Sciatic nerve (tissue), 2 donors: ENCODE measurements around the gene MSANTD1. TPM values are rescaled to one million over a fixed set of nuclear protein-coding genes. Genes with fewer than 3 reads are reported as not detected.
"Not testable (repeated sequence)": the region's sequence is repeated elsewhere in the genome, so short reads cannot be mapped to it uniquely, and the experiment has no call there.

Source experiments
- ATAC-seq: fragments of 200-7000 bp; cut with Tn5 transposase; one replicate; pipeline ENCODE4 v1.9.1; 2020; ENCODE audit warnings: mild to moderate bottlenecking, moderate library complexity
- DNase-seq: peaks from one replicate; pipeline ENCODE4 v3.0.0-alpha.2; 2020; ENCODE audit warnings: low spot score
- intact Hi-C: fragments of 100-400 bp; cut with DNase I; formaldehyde crosslinking; loops from one replicate; pipeline ENCODE4 v1.14.2; 2022
- total RNA-seq: library from RNA; stranded (reverse); fragmentation: NEBNext Ultra II Directional; extraction: Animal tissue kit (Norgen Biotek cat#: 25700); gene quantifications from one replicate; pipeline ENCODE4 v1.2.1, GENCODE V29; 2021
- donor health status: DM: no; HTN: no; CAD: no.
- donor health status: DM: no; HTN: no; CAD: no.

MSANTD1 gene
- total RNA-seq, 1 donor from 2014 or later = 1.8 TPM

DNA sequence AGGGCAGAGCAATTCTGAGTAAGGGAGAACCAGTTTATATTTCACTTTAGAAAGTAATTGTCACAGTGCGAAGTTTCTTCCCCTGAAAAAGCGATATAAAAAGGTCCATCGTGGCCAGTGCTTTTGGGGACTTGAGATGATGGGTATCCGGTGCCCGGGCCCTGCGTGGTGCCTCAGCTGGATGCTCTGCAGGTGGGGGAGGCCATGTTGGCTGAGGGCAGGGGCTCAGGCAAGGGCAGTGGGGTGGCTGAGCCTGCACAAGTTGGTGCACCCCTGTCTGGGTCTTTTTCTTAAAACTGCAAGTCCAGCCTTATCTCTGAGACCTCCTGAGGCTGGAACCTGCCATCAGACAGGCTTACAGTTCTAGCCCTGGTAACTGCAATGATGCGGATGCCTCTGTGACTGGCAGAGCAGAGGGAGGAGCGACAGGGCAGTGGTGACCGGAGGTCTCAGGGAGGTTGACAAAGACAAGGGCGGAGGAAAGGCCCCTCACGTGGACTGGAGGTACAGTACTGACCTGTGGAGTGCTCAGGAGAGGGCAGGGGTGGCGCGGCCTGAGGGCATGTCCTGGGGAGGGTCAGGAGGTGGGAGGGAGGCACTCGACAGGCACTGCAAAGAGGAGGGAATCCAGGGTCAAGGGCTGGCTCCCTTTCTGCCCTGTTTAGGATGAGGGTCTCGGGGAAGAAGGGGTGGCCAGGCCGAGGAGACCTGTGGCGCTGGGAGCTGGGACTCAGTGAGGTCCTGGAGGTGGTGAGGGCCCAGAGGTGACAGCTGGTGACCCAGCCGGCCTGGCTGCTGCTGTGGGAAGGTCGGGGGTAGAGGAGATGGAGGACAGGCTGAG is 45.7 kb downstream of the MSANTD1 start:
- DNase-seq (peak; percentile 54), ATAC-seq (no peak)
- intact Hi-C loops = no loop called here

DNA sequence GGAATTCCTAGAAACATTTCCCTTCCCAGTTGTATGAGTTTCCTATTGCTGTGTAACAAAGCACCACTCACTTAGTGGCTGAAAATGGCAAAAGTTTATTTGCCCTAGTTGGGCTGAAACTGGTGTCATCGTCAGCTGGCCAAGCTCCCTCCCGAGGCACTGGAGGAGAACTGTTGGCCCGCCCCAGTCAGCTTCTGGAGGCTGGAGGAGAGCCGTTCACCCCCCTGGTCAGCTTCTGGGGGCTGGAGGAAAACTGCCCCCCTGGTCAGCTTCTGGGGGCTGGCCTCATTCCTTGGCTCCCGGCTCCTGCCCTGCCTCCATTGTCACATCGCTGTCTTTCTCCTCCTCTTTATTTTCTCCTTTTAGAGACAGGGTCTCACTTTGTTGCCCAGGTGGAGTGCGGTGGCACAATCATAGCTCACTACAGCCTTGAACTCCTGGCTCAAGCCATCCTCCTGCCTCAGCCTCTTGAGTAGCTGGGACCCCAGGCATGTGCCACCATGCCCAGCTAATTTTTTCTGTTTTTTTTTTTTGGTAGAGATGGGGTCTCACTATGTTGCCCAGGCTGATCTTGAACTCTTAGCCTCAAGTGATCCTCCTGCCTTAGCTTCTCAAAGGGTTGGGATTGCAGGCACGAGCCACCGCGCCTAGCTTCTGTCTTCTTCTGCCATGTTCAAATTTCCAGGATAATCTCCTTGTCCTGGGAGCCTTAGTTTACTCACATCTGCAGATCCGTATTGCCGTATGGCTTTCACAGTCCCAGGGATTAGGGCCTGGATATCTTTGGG is 47.1 kb downstream of the MSANTD1 start:
- DNase-seq (peak; percentile 47), ATAC-seq (no peak)
- intact Hi-C loops = no loop called here

DNA sequence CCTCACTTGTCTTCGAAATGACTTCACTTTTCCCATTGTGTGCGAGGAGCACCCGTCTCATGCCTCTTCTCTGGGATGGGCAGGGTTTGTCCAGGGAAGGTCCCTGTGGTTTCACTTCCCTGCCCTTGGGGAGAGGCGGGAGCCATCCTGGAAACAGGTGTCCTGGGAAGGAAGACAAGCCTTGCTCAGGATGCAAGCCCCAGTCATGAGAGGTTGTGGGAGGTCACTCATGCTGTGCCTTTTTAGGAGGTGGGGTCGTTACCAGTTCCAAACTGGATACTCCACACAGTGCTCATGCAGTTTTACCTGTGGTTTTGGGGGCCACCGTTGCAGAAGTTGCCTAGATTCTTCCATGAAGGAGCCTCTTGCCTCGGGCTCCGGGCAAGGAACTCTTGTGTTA is 47.7 kb downstream of the MSANTD1 start:
- DNase-seq (no peak), ATAC-seq (no peak)
- intact Hi-C loops = no loop called here

DNA sequence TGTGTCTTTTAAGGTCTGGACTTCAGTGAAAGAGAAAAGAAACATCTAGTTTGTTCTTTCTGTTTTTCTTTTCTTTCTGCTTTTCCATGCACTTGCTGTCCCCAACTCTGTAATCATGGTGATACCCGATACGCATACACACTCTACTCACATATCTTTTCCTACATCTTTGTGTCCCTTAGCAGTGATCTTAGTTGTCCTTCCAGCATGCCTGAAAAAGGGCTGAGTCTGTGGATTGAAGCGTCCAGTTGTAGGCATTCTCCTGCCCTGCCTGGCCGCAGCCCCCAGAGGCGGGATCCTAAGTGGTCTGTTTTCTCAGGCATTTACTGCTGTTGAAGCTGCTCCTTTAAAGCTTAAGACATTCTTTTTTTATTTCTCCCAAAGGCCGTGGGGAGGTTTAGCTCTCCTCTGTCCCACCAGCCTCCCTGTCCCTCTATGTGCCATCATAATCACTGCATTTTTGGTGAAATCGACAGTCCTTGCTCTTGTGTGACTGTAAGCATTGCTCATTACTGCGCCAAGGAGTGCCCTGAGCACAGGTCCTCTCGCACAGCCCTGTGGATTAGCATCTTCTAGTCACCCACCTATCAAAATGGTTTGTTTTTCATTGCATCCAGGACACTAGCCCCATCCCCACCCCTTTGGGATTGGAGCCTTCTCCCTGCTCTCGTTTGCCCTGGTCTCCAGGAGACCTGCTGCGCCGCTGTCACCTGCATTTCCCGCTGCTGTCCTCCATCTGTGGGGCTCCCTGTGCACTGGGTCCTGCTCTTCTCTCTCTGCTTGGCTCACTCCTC is 48.3 kb downstream of the MSANTD1 start:
- no peak for ATAC-seq
- intact Hi-C loops = no loop called here

DNA sequence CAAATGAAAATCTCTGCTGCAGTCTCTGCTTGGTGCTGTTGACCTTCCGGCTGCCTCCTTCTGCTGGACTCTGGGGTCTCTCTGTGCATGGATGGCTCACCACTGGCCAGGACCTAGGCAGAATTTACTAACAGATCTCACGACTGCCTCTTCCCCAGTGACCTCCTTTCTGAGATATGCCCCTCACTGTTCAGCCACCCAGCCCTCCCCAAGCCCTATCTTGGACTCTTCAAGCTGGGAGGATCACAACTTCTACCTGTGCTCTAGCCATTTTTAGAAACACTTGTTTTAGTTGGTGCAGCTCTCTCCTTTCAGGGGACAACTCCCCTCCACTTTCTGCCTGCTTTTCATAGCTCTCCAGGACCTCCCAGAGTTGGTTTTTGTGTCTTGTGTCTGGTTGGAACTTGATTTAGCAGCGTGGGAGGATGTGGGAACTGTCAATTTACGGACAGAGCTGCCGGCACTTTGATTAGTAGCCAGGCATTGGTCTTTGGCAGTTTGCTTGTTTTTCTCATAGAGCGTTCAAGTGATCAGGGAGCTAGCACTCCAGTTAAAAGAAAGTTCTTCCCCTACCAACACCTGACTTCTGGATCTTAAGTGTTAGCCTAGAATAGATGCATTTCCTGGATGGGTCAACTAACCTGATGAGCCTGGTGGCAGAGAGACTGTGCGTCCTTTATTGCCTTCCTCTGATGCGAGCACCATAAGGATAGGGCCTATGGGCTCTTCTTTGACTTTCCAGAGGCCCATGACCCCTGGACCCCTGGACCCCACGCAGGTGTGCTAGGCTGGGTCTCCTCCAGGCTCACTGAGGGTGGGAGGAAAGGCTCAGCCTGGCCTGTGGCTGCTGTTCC is 50.4 kb downstream of the MSANTD1 start:
- DNase-seq (peak; percentile 19), ATAC-seq (no peak)
- intact Hi-C loops = no loop called here

More for the DNA sequence above, 48.3 kb downstream of the MSANTD1 start:
- DNase-seq = peak; percentile 14

DNA sequence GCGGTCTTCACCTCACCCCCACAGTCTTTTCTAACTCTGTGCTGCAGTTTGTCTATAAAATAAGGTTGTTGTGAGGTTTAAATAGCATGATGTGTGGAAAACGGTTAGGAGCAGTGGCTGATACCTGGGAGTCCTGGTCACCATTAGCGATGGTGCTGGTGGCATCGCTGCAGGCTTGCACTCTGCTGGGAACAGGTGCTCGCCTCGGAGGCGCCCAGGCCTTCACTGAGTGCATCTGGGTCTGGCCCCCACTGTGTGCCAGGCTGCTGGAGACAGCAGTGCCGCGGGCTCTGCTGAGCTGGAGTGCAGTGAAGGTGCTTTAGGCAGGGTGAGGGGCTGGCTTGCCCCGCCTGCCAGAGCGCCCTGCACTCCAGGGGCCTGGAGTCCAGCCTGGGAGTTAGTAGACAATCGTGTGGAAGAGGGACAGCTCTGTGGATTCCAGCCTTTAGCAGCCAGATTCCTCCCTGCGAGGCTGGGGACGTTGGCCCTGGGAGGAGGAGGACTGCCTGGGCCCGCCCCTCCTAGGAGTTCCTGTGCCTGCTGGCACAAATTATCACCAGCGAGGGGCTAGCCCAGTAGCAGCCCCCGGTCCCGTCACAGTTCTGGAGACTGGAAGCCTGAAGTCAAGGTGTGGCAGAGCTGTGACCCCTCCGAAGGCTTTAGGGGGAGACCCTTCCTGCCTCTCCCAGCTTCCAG is 51.2 kb downstream of the MSANTD1 start:
- ATAC-seq (no peak), DNase-seq (peak; percentile 44)
- intact Hi-C loops = no loop called here

DNA sequence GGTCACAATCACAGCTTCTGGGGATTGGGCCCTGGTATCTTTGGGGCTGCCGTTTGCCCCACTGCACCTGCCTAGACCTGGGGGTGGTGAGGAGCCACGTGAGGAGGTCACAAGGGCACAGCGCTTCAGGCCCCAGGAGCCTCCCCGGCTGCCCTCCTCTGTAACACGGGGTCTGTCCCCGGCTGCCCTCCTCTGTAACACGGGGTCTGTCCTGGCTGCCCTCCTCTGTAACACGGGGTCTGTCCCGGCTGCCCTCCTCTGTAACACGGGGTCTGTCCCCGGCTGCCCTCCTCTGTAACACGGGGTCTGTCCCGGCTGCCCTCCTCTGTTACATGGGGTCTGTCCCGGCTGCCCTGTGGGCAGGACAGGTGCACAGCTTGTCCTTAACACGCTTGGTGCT is 51.9 kb downstream of the MSANTD1 start:
- peak; percentile 39 for DNase-seq
- intact Hi-C loops, ATAC-seq: not testable (repeated sequence)

DNA sequence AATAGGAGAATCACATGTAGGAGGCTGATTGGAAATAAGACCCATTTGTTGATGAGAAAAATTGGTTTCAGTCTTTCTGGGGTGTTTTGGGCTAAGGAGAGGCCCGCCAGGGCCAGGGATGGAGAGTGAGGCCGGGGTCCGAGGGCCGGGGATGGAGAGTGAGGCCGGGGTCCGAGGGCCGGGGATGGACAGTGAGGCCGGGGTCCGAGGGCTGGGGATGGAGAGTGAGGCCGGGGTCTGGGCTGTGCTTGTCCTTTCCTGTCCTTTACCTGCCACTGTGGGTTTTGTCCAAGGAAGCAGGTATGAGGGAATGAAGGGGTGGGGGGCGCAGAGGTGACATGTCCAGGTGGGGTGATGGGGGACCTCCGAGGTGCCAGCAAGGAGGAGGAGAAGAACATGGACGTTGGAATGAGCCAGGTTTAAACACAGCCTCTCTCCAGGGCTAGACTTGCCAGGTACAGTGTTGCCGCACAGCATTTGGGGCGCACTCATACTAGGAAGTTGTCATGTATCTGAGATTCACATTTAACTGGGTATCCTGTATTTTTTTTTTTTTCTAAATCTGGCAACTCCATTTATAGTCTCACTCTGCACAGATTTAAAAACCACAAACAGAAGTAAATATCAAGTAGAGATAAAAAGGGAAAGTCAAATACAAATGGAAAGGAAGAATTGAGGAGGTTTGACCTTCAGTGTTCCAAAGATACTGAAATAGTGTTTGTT is 52.7 kb downstream of the MSANTD1 start:
- no peak for ATAC-seq
- intact Hi-C loops = no loop called here
- DNase-seq = peak; percentile 49

DNA sequence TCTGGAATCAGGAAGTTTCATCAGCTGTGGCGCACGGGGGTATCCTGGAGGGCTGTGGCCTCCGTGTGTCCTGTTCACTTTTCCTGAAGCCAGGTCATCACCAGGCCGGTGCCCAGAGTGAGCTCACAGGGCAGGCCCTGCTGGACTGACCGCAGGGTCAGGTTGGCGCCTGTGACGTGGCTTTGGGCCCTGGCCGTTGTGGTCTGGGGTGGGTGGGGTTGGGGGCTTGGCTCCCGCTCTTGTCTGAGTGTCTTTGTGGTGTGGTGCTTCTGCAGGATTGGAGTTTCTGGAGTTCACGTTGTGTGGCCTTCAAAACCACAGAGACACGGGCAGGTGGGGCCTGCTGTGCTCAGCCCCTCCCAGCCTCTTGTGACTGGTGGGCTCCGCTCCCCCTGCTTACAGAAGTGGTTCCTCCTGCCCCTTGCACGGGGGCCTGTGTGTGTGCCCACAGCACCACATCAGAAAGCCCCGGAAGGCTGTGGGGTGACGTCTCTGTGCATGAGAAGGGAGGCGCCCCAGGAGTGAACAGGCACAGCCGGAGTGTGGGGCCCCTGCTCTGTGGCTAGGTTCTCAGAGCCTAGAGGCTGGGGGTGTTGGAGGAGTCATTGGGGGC is 53.3 kb downstream of the MSANTD1 start:
- peak; percentile 54 for DNase-seq
- intact Hi-C loops = no loop called here
- ATAC-seq = peak; percentile 35

DNA sequence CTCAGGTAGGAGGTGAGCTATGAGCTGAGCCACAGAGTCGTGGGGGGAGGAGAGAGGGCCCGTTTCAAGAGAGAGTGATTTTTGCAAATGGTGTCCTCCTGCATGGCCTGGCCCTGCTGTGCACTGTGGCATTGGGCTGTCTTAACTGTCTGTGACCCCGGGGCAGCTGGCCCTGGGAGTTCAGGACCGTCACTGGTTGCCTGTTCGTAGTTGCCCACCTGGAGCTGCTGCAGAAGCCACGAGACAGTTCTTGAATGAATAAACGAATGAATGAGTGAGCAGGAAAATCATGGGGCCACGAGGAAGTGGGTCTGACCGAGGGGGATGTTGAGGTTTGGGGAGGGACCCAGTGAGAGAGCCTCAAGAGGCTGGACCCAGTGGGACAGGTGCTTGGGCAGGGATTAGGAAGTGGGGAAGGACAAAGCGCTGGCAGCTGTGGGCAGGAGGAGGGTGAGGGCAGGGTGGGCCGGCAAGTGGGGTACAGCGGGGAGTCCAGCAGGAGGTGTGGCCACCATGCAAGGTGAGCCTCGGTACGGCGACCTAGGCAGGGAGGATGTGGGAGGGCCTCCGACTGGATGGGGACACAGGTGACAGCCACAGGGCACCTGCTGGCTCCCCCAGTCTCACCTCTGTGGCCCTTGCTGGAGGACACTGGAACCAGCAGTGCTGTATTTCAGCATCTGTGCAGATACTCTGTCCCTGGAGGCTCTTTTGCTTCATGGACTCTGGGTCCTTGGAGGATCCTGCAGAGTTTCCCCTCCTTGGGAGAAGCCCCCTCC is 54.0 kb downstream of the MSANTD1 start:
- no peak for ATAC-seq
- peak; percentile 53 for DNase-seq
- intact Hi-C loops = no loop called here

DNA sequence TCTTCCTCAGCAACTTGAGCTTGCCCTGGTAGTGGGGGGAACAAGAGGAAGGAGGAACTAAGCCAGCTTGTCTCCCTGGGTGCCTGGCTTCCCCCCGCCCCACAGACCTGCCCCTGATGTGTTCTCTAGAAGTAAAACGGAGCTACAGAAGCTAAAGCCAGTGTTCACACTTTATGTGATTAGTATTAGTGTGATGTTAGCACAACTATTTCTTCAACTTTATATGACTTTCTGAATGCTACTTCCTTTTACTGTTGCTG is 54.5 kb downstream of the MSANTD1 start:
- no peak for ATAC-seq
- DNase-seq = no peak
- intact Hi-C loops = no loop called here

DNA sequence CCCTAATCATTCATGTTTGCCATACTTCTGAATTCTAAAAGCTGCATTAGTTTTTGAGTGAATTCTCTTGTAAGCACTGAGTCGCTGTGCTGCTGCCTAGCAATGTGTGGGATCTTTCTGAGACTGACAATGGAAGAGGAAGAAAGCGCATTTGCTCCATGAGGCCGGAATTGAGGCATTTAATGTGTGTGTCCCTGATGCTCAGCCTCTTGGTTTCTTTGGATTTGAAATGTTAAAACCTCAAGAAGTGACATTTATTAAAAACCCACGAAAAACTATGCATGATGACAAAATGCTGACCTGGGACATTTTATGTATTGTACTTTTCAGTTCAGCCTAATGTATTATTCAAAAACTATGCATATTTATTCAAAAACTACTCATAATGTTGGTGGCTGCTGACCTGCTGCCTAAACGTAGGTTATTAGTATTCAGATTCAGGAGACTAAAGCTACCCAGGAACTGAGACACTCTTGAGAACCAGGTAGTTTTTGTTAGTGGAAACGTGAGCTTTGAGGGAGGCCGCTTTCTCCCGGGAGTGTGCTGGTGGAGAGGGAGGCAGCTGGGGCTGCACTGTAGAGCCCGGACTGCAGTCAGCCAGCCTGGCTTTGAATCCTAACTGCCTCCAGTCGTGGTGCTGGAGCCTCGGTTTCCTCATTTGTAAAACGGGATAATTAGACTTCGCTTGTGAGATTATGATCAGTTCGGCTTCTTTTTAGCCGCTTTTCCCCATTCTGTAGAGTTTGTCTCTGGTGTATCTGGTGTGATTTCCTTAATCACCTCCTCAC is 55.2 kb downstream of the MSANTD1 start:
- intact Hi-C loops = no loop called here
- peak; percentile 32 for DNase-seq
- ATAC-seq = no peak

DNA sequence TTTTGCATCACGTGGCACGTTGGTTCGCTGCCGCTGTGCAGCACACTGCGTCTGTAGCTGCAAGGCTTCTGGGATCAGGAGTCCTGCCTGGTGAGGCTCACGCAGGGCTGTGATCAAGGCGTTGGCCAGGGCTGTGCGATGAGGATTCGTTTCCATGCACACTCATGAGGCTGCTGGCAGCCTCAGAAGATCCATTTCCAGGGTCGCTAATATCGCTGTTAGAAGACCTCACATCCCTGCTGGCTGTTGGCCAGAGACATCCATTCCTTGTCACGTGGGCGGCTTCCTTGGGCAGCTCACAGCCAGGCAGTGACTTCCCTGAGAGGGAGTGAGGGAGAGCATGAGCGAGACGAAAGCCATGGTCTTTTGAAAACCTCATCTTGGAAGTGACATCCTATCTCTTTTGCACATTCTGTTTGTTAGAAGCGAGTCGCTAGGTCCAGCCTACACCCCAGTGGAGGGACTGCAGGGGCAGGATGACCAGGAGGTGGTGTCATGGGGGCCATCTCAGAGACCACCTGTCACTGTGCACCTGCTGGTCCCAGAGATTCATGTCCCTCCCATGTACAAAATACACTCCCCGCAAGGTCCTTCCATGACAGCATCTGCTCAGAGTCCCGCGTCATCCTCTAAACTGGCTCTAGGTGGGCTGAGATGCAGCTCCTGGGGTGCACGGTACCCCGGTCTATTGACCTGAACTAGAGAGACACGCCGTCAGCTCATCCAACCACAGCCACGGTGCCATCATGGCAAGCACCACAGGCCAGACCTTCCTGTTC is 56.1 kb downstream of the MSANTD1 start:
- peak; percentile 67 for DNase-seq
- intact Hi-C loops = no loop called here

DNA sequence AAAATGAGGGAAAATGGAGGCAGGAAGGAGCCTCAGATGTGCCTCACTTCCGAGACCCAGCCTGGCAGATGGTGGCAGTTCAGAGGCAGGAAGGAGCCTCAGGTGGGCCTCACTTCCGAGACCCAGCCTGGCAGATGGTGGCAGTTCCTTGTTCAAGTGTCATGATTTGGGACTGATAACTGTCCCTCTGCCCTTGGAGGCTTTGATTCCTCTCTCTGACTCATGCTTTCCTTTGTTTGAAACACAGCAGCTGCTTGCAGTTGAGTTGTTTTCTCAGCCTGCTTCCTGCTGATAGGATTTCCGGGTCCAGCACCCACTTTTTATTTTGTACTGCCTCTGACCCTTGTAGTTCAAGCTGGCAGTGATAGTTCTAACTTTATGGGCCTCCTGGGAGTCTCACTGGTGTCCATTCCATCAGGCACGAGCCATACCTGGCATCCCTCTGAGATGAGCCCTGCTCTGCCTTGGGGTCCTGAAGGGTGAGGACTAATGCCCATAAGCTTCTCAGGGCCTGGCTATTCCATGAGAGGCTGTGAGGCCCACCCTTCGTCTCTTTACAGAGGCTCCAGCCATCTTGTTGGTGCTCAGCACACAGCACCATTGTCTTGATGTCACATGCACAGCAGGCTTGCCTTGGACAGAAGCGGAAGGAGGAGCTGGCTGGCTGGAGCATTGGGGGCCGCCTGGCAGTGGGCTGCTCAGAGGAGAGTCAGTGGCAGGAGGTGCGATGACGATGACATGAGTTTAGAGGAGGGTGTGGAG is 56.8 kb downstream of the MSANTD1 start:
- intact Hi-C loops = no loop called here
- peak; percentile 44 for DNase-seq
- ATAC-seq = no peak

More for the DNA sequence above, 56.1 kb downstream of the MSANTD1 start:
- ATAC-seq = peak; percentile 75
